ENCODE measurements around the gene ADGRG1.
"Not testable (repeated sequence)": the region's sequence is repeated elsewhere in the genome, so short reads cannot be mapped to it uniquely, and the experiment has no call there.

The ADGRG1 gene

DNA sequence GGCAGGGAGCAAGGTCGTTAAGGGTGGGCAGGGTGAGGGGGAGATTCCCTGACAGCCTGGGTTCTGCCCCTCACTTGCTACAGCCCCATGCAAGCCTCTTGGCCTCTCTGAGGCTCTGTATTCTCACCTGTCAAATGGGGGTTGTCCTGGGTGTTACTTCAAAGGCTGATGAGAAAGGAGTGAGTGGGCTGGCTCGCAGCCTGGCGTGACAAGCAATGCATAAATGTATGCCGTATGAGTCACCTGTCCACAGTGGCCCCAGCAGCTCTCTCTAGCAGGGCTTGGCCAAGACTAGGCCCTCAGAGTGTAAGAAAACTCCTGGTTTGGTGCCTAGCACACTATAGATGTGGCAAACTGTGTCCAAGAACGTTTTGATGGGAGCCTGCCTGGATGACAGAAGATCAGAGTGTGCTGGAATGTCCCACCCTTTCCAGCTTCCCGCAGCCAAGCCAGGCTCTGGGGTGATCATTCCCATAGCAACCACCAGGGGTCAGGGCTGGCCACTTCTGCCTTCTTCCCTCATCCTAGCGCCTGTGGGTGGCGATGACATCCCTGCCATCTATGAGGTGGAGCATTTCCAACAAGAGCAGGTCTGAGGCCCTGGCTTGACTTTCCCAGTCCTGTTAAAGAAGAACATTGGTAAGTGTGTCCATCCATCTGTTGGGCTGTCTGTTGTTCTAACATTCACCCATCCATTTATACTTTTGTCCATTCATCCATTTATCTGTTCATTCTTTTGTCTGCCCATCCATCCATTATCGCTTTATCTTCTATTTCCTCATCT, 37.2 kb upstream of the ADGRG1 start:
- H3K4me3 ChIP-seq (ENCODE audit: low read length) = no peak overlapping the region
- peak; percentile 67 for DNase-seq (ENCODE audit: low read depth)
- peak; percentile 94 for TF ChIP-seq CTCF (conservative IDR thresholded peaks at IDR 0.05; ENCODE audit: low read length)

GRCh38 chr16:57591870-57592485, 36.5 kb upstream of the ADGRG1 start:
- no peak for TF ChIP-seq CTCF (conservative IDR thresholded peaks at IDR 0.05; ENCODE audit: low read length)
- no peak overlapping the region for H3K4me3 ChIP-seq (ENCODE audit: low read length)
- no peak for DNase-seq (ENCODE audit: low read depth)

GRCh38 chr16:57592591-57593003, 35.8 kb upstream of the ADGRG1 start:
- no peak for TF ChIP-seq CTCF (conservative IDR thresholded peaks at IDR 0.05; ENCODE audit: low read length)
- DNase-seq (ENCODE audit: low read depth) = no peak
- H3K4me3 ChIP-seq (ENCODE audit: low read length) = no peak overlapping the region

DNA sequence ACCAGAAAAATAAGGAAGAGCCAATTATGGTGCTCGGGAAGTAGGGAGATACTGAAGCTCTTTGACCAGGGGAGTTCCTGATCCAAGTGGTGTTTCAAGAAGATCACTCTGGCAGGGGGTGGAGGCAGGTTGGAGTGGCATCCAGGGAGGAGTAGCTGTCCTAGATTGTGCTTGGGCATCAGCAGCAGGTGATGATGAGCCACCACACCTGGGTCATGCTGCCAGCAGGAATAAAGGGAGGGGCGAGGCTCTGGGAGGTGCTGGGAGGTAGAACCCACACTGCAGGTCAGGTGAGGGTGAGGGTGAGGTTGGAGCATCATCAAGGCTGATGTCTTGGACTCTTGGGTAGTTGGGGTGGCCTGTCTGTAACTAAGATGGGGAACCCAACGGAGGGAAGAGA, 35.4 kb upstream of the ADGRG1 start:
- DNase-seq (ENCODE audit: low read depth) = no peak
- no peak for TF ChIP-seq CTCF (conservative IDR thresholded peaks at IDR 0.05; ENCODE audit: low read length)
- no peak overlapping the region for H3K4me3 ChIP-seq (ENCODE audit: low read length)

DNA sequence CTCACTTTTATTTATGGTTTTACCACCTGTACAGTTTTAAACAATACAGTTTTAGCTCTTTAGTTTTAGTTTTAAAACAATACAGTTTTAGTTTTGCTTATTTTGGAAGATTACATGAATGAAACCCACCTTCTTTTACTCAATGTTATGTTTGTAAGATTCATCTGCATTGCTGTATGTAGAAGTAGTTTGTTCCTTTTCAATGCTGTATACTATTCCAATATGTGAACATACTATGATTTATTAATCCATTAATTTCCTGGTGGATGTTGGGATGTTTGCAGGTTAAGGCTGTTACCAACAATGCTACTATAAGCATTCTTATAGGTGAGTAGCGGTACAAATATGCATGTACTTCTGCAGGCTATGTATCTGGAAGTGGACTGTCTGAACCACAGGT, 34.4 kb upstream of the ADGRG1 start:
- TF ChIP-seq CTCF (conservative IDR thresholded peaks at IDR 0.05; ENCODE audit: low read length) = no peak
- no peak for DNase-seq (ENCODE audit: low read depth)
- no peak overlapping the region for H3K4me3 ChIP-seq (ENCODE audit: low read length)

DNA sequence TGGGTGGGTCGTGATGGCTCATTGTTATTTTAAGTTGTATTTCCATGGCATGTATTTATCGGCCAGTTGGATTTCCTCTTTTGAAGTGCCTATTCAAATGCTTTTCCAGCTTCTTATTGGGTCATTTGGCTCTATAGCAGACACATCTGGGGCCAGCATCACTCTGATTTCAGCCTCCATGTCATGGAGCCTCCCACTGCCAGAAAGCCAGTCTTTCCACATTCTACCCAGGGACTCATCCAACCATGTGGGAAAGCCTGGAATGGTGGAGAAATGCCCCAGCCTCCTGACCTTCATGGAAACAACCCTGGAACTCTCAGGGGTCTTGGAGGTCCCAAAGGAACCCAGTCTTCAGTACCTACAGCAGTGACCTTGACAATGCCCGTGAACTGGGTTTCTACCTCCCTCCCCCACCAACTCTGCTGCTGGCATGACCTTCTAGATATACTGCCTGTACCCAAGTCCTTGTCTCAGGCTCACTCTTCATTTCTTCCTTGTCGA, 33.8 kb upstream of the ADGRG1 start:
- no peak for TF ChIP-seq CTCF (conservative IDR thresholded peaks at IDR 0.05; ENCODE audit: low read length)
- H3K4me3 ChIP-seq (ENCODE audit: low read length) = no peak overlapping the region
- DNase-seq (ENCODE audit: low read depth) = no peak

DNA sequence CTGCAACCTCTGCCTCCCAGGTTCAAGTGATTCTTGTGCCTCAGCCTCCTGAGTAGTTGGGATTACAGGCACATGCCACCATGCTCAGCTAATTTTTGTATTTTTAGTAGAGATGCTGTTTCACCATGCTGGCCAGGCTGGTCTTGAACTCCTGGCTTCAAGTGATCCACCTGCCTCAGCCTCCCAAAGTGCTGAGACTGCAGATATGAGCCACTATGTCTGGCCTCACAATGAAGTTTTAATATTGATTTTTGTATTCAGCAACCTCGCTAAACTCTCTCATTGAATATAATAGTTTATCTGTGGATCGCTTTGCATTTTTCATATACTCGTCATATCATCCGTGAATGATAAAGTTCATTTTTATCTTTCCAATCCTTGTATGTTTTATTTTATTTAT, 32.2 kb upstream of the ADGRG1 start:
- not testable (repeated sequence) for H3K4me3 ChIP-seq (ENCODE audit: low read length); DNase-seq (ENCODE audit: low read depth)

Measured in AG10803 (cell line).